Superior temporal gyrus (tissue), 1 donor: ENCODE measurements around the gene SIRPB2.
"Not testable (repeated sequence)": the region's sequence is repeated elsewhere in the genome, so short reads cannot be mapped to it uniquely, and the experiment has no call there.

ENCODE experiments used
- DNase-seq: peaks from one replicate; pipeline ENCODE4 v3.0.0-alpha.2; 2016; ENCODE audit errors: extremely low spot score

Gene SIRPB2

GRCh38 chr20:1499528-1500420 lies 8.6 kb upstream of the SIRPB2 start:
- no peak for DNase-seq

GRCh38 chr20:1497371-1497770 lies 6.2 kb upstream of the SIRPB2 start:
- DNase-seq, result not testable (repeated sequence)

- no peak for DNase-seq
Observed at GRCh38 chr20:1496930-1497329, 5.7 kb upstream of the SIRPB2 start.

GRCh38 chr20:1494436-1494835 lies 3.2 kb upstream of the SIRPB2 start:
- no peak for DNase-seq

GRCh38 chr20:1493536-1493935 lies 2.3 kb upstream of the SIRPB2 start:
- DNase-seq, result no peak

- no peak for DNase-seq
Observed at GRCh38 chr20:1491860-1492642, 831 bp upstream of the SIRPB2 start.

- DNase-seq, result no peak
Observed at GRCh38 chr20:1490643-1491195, 501 bp downstream of the SIRPB2 start.

GRCh38 chr20:1489764-1490436 lies 1.3 kb downstream of the SIRPB2 start:
- DNase-seq, result no peak

- DNase-seq, result no peak
Observed at GRCh38 chr20:1489325-1489724, 1.9 kb downstream of the SIRPB2 start.

GRCh38 chr20:1486566-1486965 lies 4.7 kb downstream of the SIRPB2 start:
- no peak for DNase-seq

GRCh38 chr20:1484438-1485116 lies 6.6 kb downstream of the SIRPB2 start:
- no peak for DNase-seq

GRCh38 chr20:1479831-1480595 lies 11.2 kb downstream of the SIRPB2 start:
- no peak for DNase-seq

GRCh38 chr20:1478566-1478965 lies 12.7 kb downstream of the SIRPB2 start:
- DNase-seq, result no peak

- DNase-seq, result no peak
Observed at GRCh38 chr20:1477896-1478490, 13.2 kb downstream of the SIRPB2 start.

GRCh38 chr20:1474817-1475603 lies 16.2 kb downstream of the SIRPB2 start:
- DNase-seq, result no peak

GRCh38 chr20:1474325-1474724 lies 16.9 kb downstream of the SIRPB2 start:
- no peak for DNase-seq

- no peak for DNase-seq
Observed at GRCh38 chr20:1473246-1474220, 17.7 kb downstream of the SIRPB2 start.

GRCh38 chr20:1472556-1473245 lies 18.5 kb downstream of the SIRPB2 start:
- DNase-seq, result no peak
